ENCODE data around the gene UXT. TPM values are rescaled to one million over a fixed set of nuclear protein-coding genes. Genes with fewer than 3 reads are reported as not detected.

UXT gene
- total and polyA plus RNA-seq, 2 of the 13 experiments (the other 11 are each of a cell fraction or from before 2014, with no cell fraction given) = 107 to 123 TPM

DNA sequence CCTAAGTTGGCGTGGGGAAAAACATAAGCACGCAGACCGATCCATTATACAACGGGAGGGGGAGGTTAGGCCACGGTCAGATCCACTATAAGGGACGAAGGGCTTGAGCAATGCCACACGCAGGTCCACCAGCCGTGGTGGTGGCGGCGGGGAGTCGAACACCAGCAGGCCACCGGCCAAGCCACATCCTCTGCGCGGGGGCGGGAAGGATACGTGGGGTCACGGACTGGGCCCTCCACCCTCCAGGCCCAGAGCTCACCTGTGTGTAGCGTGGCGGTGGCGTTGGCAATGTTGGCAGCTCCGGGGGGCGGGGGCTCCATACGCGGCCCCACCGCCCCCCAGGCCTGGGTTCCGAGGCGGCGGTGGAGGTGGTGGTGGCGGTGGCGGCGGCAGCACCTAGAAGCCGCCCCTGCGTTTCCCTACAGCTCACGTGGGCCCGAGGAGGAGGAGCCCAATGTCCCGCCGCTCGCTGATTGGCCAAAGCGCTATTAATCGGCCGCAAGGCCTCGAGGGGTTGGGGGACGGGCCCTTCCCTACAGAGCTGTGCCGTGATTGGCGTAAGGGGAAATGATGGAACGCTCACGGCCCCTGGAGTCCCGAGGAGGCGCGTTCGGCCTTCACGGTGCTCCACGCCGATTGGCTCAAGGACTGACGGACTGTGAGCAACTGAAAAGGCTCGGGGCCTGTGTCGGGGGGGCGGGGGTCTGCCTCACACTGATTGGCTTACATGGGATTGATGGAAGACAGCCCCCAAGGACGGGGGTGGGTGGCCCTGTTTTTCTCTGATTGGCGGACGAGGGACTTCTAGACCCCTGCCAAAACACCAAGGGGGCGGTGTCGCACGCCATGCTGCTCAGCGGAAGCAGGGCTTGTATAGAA, 8.6 kb downstream of the UXT start, which contains the start of gene ELK1 (continued):
- TF ChIP-seq, protein P1, sequence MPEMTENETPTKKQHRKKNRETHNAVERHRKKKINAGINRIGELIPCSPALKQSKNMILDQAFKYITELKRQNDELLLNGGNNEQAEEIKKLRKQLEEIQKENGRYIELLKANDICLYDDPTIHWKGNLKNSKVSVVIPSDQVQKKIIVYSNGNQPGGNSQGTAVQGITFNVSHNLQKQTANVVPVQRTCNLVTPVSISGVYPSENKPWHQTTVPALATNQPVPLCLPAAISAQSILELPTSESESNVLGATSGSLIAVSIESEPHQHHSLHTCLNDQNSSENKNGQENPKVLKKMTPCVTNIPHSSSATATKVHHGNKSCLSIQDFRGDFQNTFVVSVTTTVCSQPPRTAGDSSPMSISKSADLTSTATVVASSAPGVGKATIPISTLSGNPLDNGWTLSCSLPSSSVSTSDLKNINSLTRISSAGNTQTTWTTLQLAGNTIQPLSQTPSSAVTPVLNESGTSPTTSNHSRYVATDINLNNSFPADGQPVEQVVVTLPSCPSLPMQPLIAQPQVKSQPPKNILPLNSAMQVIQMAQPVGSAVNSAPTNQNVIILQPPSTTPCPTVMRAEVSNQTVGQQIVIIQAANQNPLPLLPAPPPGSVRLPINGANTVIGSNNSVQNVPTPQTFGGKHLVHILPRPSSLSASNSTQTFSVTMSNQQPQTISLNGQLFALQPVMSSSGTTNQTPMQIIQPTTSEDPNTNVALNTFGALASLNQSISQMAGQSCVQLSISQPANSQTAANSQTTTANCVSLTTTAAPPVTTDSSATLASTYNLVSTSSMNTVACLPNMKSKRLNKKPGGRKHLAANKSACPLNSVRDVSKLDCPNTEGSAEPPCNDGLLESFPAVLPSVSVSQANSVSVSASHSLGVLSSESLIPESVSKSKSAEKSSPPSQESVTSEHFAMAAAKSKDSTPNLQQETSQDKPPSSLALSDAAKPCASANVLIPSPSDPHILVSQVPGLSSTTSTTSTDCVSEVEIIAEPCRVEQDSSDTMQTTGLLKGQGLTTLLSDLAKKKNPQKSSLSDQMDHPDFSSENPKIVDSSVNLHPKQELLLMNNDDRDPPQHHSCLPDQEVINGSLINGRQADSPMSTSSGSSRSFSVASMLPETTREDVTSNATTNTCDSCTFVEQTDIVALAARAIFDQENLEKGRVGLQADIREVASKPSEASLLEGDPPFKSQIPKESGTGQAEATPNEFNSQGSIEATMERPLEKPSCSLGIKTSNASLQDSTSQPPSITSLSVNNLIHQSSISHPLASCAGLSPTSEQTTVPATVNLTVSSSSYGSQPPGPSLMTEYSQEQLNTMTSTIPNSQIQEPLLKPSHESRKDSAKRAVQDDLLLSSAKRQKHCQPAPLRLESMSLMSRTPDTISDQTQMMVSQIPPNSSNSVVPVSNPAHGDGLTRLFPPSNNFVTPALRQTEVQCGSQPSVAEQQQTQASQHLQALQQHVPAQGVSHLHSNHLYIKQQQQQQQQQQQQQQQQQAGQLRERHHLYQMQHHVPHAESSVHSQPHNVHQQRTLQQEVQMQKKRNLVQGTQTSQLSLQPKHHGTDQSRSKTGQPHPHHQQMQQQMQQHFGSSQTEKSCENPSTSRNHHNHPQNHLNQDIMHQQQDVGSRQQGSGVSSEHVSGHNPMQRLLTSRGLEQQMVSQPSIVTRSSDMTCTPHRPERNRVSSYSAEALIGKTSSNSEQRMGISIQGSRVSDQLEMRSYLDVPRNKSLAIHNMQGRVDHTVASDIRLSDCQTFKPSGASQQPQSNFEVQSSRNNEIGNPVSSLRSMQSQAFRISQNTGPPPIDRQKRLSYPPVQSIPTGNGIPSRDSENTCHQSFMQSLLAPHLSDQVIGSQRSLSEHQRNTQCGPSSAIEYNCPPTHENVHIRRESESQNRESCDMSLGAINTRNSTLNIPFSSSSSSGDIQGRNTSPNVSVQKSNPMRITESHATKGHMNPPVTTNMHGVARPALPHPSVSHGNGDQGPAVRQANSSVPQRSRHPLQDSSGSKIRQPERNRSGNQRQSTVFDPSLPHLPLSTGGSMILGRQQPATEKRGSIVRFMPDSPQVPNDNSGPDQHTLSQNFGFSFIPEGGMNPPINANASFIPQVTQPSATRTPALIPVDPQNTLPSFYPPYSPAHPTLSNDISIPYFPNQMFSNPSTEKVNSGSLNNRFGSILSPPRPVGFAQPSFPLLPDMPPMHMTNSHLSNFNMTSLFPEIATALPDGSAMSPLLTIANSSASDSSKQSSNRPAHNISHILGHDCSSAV (CRISPR knock-in tag; IDR thresholded peaks at IDR 0.05; ENCODE audit: borderline replicate concordance) = no peak
- TF ChIP-seq, protein P2, sequence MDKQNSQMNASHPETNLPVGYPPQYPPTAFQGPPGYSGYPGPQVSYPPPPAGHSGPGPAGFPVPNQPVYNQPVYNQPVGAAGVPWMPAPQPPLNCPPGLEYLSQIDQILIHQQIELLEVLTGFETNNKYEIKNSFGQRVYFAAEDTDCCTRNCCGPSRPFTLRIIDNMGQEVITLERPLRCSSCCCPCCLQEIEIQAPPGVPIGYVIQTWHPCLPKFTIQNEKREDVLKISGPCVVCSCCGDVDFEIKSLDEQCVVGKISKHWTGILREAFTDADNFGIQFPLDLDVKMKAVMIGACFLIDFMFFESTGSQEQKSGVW (CRISPR knock-in tag; IDR thresholded peaks at IDR 0.05; ENCODE audit: borderline replicate concordance) = no peak
- TF ChIP-seq MTA3 (CRISPR knock-in tag; IDR thresholded peaks at IDR 0.05) (no peak), ZSCAN12 (CRISPR knock-in tag; IDR thresholded peaks at IDR 0.05) (no peak), TEAD3 (CRISPR knock-in tag; optimal IDR thresholded peaks at IDR 0.05; ENCODE audit: borderline replicate concordance) (no peak), HNRNPLL (IDR thresholded peaks at IDR 0.05; ENCODE audit: low read depth, low read length, poor library complexity, severe bottlenecking) (peak; percentile 71), RORA (CRISPR knock-in tag; IDR thresholded peaks at IDR 0.05) (no peak), ZNF136 (CRISPR knock-in tag; IDR thresholded peaks at IDR 0.05; ENCODE audit: low read depth) (no peak)
- TF ChIP-seq, protein P3, sequence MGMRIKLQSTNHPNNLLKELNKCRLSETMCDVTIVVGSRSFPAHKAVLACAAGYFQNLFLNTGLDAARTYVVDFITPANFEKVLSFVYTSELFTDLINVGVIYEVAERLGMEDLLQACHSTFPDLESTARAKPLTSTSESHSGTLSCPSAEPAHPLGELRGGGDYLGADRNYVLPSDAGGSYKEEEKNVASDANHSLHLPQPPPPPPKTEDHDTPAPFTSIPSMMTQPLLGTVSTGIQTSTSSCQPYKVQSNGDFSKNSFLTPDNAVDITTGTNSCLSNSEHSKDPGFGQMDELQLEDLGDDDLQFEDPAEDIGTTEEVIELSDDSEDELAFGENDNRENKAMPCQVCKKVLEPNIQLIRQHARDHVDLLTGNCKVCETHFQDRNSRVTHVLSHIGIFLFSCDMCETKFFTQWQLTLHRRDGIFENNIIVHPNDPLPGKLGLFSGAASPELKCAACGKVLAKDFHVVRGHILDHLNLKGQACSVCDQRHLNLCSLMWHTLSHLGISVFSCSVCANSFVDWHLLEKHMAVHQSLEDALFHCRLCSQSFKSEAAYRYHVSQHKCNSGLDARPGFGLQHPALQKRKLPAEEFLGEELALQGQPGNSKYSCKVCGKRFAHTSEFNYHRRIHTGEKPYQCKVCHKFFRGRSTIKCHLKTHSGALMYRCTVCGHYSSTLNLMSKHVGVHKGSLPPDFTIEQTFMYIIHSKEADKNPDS (CRISPR knock-in tag; IDR thresholded peaks at IDR 0.05) = no peak
- TF ChIP-seq, protein P4, sequence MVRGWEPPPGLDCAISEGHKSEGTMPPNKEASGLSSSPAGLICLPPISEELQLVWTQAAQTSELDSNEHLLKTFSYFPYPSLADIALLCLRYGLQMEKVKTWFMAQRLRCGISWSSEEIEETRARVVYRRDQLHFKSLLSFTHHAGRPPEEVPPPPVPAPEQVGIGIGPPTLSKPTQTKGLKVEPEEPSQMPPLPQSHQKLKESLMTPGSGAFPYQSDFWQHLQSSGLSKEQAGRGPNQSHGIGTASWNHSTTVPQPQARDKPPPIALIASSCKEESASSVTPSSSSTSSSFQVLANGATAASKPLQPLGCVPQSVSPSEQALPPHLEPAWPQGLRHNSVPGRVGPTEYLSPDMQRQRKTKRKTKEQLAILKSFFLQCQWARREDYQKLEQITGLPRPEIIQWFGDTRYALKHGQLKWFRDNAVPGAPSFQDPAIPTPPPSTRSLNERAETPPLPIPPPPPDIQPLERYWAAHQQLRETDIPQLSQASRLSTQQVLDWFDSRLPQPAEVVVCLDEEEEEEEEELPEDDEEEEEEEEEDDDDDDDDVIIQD (CRISPR knock-in tag; IDR thresholded peaks at IDR 0.05; ENCODE audit: low read depth) = no peak
- TF ChIP-seq, protein P5, sequence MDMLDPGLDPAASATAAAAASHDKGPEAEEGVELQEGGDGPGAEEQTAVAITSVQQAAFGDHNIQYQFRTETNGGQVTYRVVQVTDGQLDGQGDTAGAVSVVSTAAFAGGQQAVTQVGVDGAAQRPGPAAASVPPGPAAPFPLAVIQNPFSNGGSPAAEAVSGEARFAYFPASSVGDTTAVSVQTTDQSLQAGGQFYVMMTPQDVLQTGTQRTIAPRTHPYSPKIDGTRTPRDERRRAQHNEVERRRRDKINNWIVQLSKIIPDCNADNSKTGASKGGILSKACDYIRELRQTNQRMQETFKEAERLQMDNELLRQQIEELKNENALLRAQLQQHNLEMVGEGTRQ (IDR thresholded peaks at IDR 0.05; ENCODE audit: low read depth, low read length) = no peak
- TF ChIP-seq, protein P5 (CRISPR knock-in tag; IDR thresholded peaks at IDR 0.05; ENCODE audit: borderline replicate concordance) = peak; percentile 60; the same call in 1 of the 2 replicates
